Osteoblast (primary cell): ENCODE measurements around the gene HIP1R. TPM values are rescaled to one million over a fixed set of nuclear protein-coding genes. Genes with fewer than 3 reads are reported as not detected.

ENCODE experiments used
- DNase-seq: peaks from one replicate; pipeline ENCODE4 v3.0.0; 2011; ENCODE audit warnings: low spot score, mixed read lengths; ENCODE audit not compliant: insufficient read length; ENCODE audit errors: missing footprints
- H2AFZ ChIP-seq: 2 replicates; pipeline ENCODE4 v1.6.0; 2011; ENCODE audit warnings: mild to moderate bottlenecking, low read length
- H3K27ac ChIP-seq: 2 replicates; pipeline ENCODE4 v1.5.1; 2011; ENCODE audit warnings: mild to moderate bottlenecking, low read depth, low read length, moderate library complexity
- H3K27me3 ChIP-seq: 2 replicates; pipeline ENCODE4 v1.6.0; 2012; ENCODE audit warnings: mild to moderate bottlenecking, control low read depth, inconsistent platforms, low read length, moderate library complexity; ENCODE audit not compliant: insufficient read depth
- H3K36me3 ChIP-seq: 2 replicates; pipeline ENCODE4 v1.5.1; 2011; ENCODE audit warnings: mild to moderate bottlenecking, low read length, control low read depth, moderate library complexity; ENCODE audit not compliant: insufficient read depth
- H3K4me1 ChIP-seq: 2 replicates; pipeline ENCODE4 v1.5.1; 2011; ENCODE audit warnings: mild to moderate bottlenecking, low read length, control low read depth, moderate library complexity; ENCODE audit not compliant: insufficient read depth
- H3K4me2 ChIP-seq: 2 replicates; pipeline ENCODE4 v1.6.0; 2011; ENCODE audit warnings: mild to moderate bottlenecking, low read length; ENCODE audit not compliant: insufficient read depth
- H3K4me3 ChIP-seq: fragments of 200-600 bp; sonication (generic); 3 replicates; pipeline ENCODE4 v1.5.1; 2012; ENCODE audit warnings: mild to moderate bottlenecking, low read length, inconsistent platforms; ENCODE audit not compliant: insufficient read depth
- H3K79me2 ChIP-seq: 2 replicates; pipeline ENCODE4 v1.6.0; 2012; ENCODE audit warnings: mild to moderate bottlenecking, low read length, control low read depth, inconsistent platforms; ENCODE audit not compliant: insufficient read depth
- H3K9me3 ChIP-seq: 2 replicates; pipeline ENCODE4 v1.5.1; 2011; ENCODE audit warnings: low read depth, low read length, control low read depth
- H4K20me1 ChIP-seq: 2 replicates; pipeline ENCODE4 v1.6.0; 2012; ENCODE audit warnings: mild to moderate bottlenecking, low read length, control low read depth; ENCODE audit not compliant: insufficient read depth
- CTCF ChIP-seq: IDR thresholded peaks from 2 replicates; pipeline ENCODE4 v1.5.1; 2011; ENCODE audit warnings: mild to moderate bottlenecking, low read depth, low read length, moderate library complexity; ENCODE audit errors: extremely low read depth
- total RNA-seq: library from RNA; depleted of rRNA; stranded (reverse); fragments of >200 nt; gene quantifications from 2 replicates; pipeline ENCODE4 v1.2.3, GENCODE V29; 2012

Gene HIP1R
- total RNA-seq, 1 donor, result 21.0 TPM

DNA sequence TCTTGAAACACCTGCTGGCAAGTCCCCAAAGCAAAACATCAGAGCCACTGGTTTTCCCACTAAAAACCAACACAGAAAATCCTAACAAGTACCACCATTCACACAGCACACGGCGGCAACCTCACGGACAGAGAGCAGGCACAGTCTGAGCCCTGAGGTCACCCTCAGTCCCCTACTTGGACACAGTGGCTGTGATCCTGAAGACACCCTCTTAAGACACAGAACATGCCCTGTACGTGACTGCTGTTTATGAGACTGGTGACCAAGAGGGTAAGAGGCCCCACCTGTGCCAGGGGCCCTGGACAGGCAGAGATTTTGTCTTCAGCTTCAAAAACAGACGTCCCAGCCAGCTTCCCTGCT is 29.6 kb downstream of the HIP1R start:
- peaks cover 3% of the 10 kb centered on the region for H4K20me1 ChIP-seq
- H3K27me3 ChIP-seq, result no peaks in the 10 kb centered on the region
- H3K27ac ChIP-seq, result no peak overlapping the region
- no peak overlapping the region for H3K4me2 ChIP-seq
- peaks cover 36% of the 10 kb centered on the region for H3K36me3 ChIP-seq
- H2AFZ ChIP-seq, result no peak overlapping the region
- H3K9me3 ChIP-seq, result no peaks in the 10 kb centered on the region
- peak; percentile 57 for DNase-seq
- H3K79me2 ChIP-seq, result peaks cover 15% of the 10 kb centered on the region
- TF ChIP-seq CTCF, result no peak
- no peaks in the 10 kb centered on the region for H3K4me1 ChIP-seq
- H3K4me3 ChIP-seq, result no peak overlapping the region

- H3K4me2 ChIP-seq, result no peak overlapping the region
- peak; percentile 90 for DNase-seq
- H2AFZ ChIP-seq, result no peak overlapping the region
- H3K36me3 ChIP-seq, result peaks cover 42% of the 10 kb centered on the region
- no peak overlapping the region for H3K4me3 ChIP-seq
- TF ChIP-seq CTCF, result peak; percentile 30
- peaks cover 21% of the 10 kb centered on the region for H3K79me2 ChIP-seq
- no peak overlapping the region for H3K27ac ChIP-seq
- peaks cover 3% of the 10 kb centered on the region for H4K20me1 ChIP-seq
- no peaks in the 10 kb centered on the region for H3K9me3 ChIP-seq
- H3K27me3 ChIP-seq, result no peaks in the 10 kb centered on the region
- H3K4me1 ChIP-seq, result no peaks in the 10 kb centered on the region
Observed at GRCh38 chr12:122865268-122866231, 30.3 kb downstream of the HIP1R start.

DNA sequence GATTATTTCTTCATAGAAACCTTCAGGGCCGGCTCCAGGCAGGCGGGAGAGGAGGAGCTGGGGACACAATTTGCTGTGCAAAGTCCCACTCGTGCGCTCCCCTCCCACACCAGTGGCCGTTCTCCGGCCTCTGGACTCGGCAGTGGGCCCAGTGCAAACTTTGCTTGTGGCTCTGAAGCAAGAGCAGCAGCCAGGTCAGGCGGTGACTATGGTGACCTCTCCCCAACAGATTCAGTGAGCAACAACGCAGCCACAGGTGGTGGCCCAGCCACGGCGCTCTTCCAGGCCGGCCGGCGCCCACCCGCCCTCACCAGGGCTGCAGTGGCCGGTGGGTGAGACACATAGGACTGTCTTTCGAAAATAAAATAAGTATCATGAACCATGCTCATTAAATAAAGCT is 31.1 kb downstream of the HIP1R start:
- no peak overlapping the region for H3K4me3 ChIP-seq
- no peaks in the 10 kb centered on the region for H3K27me3 ChIP-seq
- TF ChIP-seq CTCF, result no peak
- peaks cover 29% of the 10 kb centered on the region for H3K79me2 ChIP-seq
- no peak overlapping the region for H3K4me2 ChIP-seq
- H4K20me1 ChIP-seq, result peaks cover 6% of the 10 kb centered on the region
- H3K4me1 ChIP-seq, result peaks cover 4% of the 10 kb centered on the region
- H3K9me3 ChIP-seq, result no peaks in the 10 kb centered on the region
- H3K27ac ChIP-seq, result no peak overlapping the region
- peaks cover 45% of the 10 kb centered on the region for H3K36me3 ChIP-seq
- DNase-seq, result no peak
- H2AFZ ChIP-seq, result no peak overlapping the region

GRCh38 chr12:122866950-122867607 is 31.8 kb downstream of the HIP1R start:
- peaks cover 36% of the 10 kb centered on the region for H3K79me2 ChIP-seq
- no peaks in the 10 kb centered on the region for H3K9me3 ChIP-seq
- H3K27me3 ChIP-seq, result no peaks in the 10 kb centered on the region
- H3K4me2 ChIP-seq, result no peak overlapping the region
- H4K20me1 ChIP-seq, result peaks cover 13% of the 10 kb centered on the region
- H2AFZ ChIP-seq, result no peak overlapping the region
- peaks cover 45% of the 10 kb centered on the region for H3K36me3 ChIP-seq
- H3K4me3 ChIP-seq, result no peak overlapping the region
- no peak overlapping the region for H3K27ac ChIP-seq
- TF ChIP-seq CTCF, result no peak
- H3K4me1 ChIP-seq, result peaks cover 11% of the 10 kb centered on the region
- DNase-seq, result peak; percentile 74
